ENCODE measurements around the gene PAGR1.

- TF ChIP-seq POLR2A (IDR thresholded peaks at IDR 0.05; ENCODE audit: low read length), result no peak
- TF ChIP-seq GATA1 (IDR thresholded peaks at IDR 0.05; ENCODE audit: low read depth, low read length), result no peak
These were observed 38.2 kb upstream of the PAGR1 start, which contains the start of gene ZG16 for GRCh38 chr16:29777576-29778350.

Data from erythroblast (primary cell).